SU-DHL-6 (cell line): ENCODE measurements around the gene ZNF718.

ENCODE experiments used
- H2AFZ ChIP-seq: fragments of 200-600 bp; sonication (generic); 2 replicates; pipeline ENCODE4 v1.6.1; 2014; ENCODE audit warnings: low read depth, mild to moderate bottlenecking, moderate library complexity, mixed read lengths, antibody characterized with exemption, low read length; ENCODE audit not compliant: severe bottlenecking
- H3F3A ChIP-seq: fragments of 200-600 bp; shearing (Covaris generic); 2 replicates; pipeline ENCODE4 v1.6.0; 2016; ENCODE audit warnings: antibody characterized with exemption, mild to moderate bottlenecking; ENCODE audit not compliant: insufficient read depth
- H3K27ac ChIP-seq: fragments of 200-600 bp; sonication (generic); 2 replicates; pipeline ENCODE4 v1.5.1; 2016; ENCODE audit warnings: low read depth, mild to moderate bottlenecking, low read length, moderate library complexity, mixed read lengths
- H3K27me3 ChIP-seq: fragments of 200-600 bp; sonication (generic), shearing (Covaris generic); 2 replicates; pipeline ENCODE4 v1.6.0; 2014; ENCODE audit warnings: mild to moderate bottlenecking, low read length
- H3K36me3 ChIP-seq: fragments of 200-600 bp; sonication (generic); 2 replicates; pipeline ENCODE4 v1.6.1; 2014; ENCODE audit warnings: mild to moderate bottlenecking, low read length, mixed read lengths
- H3K4me2 ChIP-seq: fragments of 300-600, 200-600 bp; shearing (Covaris generic), sonication (generic); 2 replicates; pipeline ENCODE4 v1.6.0; 2014; ENCODE audit warnings: low read length, low read depth, mild to moderate bottlenecking; ENCODE audit not compliant: poor library complexity, severe bottlenecking
- H3K4me3 ChIP-seq: fragments of 200-600 bp; sonication (generic); 2 replicates; pipeline ENCODE4 v1.5.1; 2014; ENCODE audit warnings: antibody characterized with exemption, low read length, mild to moderate bottlenecking, mixed read lengths; ENCODE audit not compliant: insufficient read depth, poor library complexity, severe bottlenecking
- H3K79me2 ChIP-seq: fragments of 200-600 bp; sonication (generic); 2 replicates; pipeline ENCODE4 v1.6.1; 2014; ENCODE audit warnings: mild to moderate bottlenecking, low read length, moderate library complexity; ENCODE audit not compliant: insufficient read depth
- H3K9ac ChIP-seq: fragments of 200-600 bp; sonication (generic); 2 replicates; pipeline ENCODE4 v1.7.0; 2014; ENCODE audit warnings: mild to moderate bottlenecking, low read length
- H3K9me2 ChIP-seq: fragments of 200-600 bp; sonication (generic); replicated peaks from 2 replicates; pipeline ENCODE4 v1.6.1; 2014; ENCODE audit warnings: low read length; ENCODE audit not compliant: insufficient read depth
- H3K9me3 ChIP-seq: fragments of 200-600 bp; sonication (generic); 2 replicates; pipeline ENCODE4 v1.6.1; 2014; ENCODE audit warnings: low read length, mixed read lengths; ENCODE audit not compliant: insufficient read depth
- H4K20me1 ChIP-seq: fragments of 200-600 bp; sonication (generic); 2 replicates; pipeline ENCODE4 v1.6.1; 2014; ENCODE audit warnings: low read depth, mild to moderate bottlenecking, antibody characterized with exemption, low read length, moderate library complexity, mixed read lengths
- CTCF ChIP-seq: fragments of 200-600 bp; sonication (generic); IDR thresholded peaks from one replicate; pipeline ENCODE4 v1.5.1; 2017; ENCODE audit warnings: antibody characterized with exemption, mild to moderate bottlenecking, low read length, moderate library complexity; ENCODE audit not compliant: insufficient read depth, poor library complexity, severe bottlenecking
- EZH2phosphoT487 ChIP-seq: fragments of 200-600 bp; sonication (generic), shearing (Covaris generic); conservative IDR thresholded peaks from 2 replicates; pipeline ENCODE4 v1.6.1; 2018; ENCODE audit warnings: mild to moderate bottlenecking, antibody characterized with exemption, low read length, moderate library complexity, mixed read lengths

Gene ZNF718

GRCh38 chr4:99863-100262, 24.4 kb upstream of the ZNF718 start:
- H3K4me2 ChIP-seq: no peak overlapping the region
- H3K9ac ChIP-seq: no peak overlapping the region
- H3K9me2 ChIP-seq: no peaks in the 10 kb centered on the region
- H3K27me3 ChIP-seq: no peaks in the 10 kb centered on the region
- H4K20me1 ChIP-seq: no peaks in the 10 kb centered on the region
- TF ChIP-seq CTCF: no peak
- no peak for TF ChIP-seq EZH2phosphoT487
- no peak overlapping the region for H3K4me3 ChIP-seq
- peaks cover 43% of the 10 kb centered on the region; the same call in 1 of the 2 replicates for H3K9me3 ChIP-seq
- H3F3A ChIP-seq: no peaks in the 10 kb centered on the region
- H3K27ac ChIP-seq: no peak overlapping the region
- no peak overlapping the region for H2AFZ ChIP-seq
- no peaks in the 10 kb centered on the region for H3K79me2 ChIP-seq
- no peaks in the 10 kb centered on the region for H3K36me3 ChIP-seq

- no peak overlapping the region for H3K9ac ChIP-seq
- no peaks in the 10 kb centered on the region for H3F3A ChIP-seq
- H3K9me3 ChIP-seq: peaks cover 18% of the 10 kb centered on the region; the same call in 1 of the 2 replicates
- no peaks in the 10 kb centered on the region for H3K36me3 ChIP-seq
- no peak for TF ChIP-seq CTCF
- no peak overlapping the region for H3K4me2 ChIP-seq
- H3K4me3 ChIP-seq: no peak overlapping the region
- no peaks in the 10 kb centered on the region for H4K20me1 ChIP-seq
- no peaks in the 10 kb centered on the region for H3K9me2 ChIP-seq
- H3K79me2 ChIP-seq: no peaks in the 10 kb centered on the region
- H3K27ac ChIP-seq: no peak overlapping the region
- no peak overlapping the region for H2AFZ ChIP-seq
- no peaks in the 10 kb centered on the region for H3K27me3 ChIP-seq
Measured at GRCh38 chr4:107083-107443, 17.2 kb upstream of the ZNF718 start.

- Histone ChIP-seq H3K4me2 (no peak overlapping the region), H3K9me2 (no peaks in the 10 kb centered on the region), H3K9me3 (peaks cover 14% of the 10 kb centered on the region; the same call in 1 of the 2 replicates), H3F3A (no peaks in the 10 kb centered on the region), H3K27ac (no peak overlapping the region), H3K9ac (no peak overlapping the region), H3K36me3 (no peaks in the 10 kb centered on the region), H4K20me1 (no peaks in the 10 kb centered on the region), H2AFZ (no peak overlapping the region), H3K4me3 (no peak overlapping the region), H3K79me2 (no peaks in the 10 kb centered on the region), H3K27me3 (no peaks in the 10 kb centered on the region)
- TF ChIP-seq EZH2phosphoT487: no peak
- TF ChIP-seq CTCF: no peak
Measured at GRCh38 chr4:107444-108429, 16.6 kb upstream of the ZNF718 start.
